ENCODE measurements around the gene MAP4. TPM values are rescaled to one million over a fixed set of nuclear protein-coding genes. Genes with fewer than 3 reads are reported as not detected.

Gene MAP4
- total RNA-seq, 1 experiment from 2014 or later, result 140 TPM

DNA sequence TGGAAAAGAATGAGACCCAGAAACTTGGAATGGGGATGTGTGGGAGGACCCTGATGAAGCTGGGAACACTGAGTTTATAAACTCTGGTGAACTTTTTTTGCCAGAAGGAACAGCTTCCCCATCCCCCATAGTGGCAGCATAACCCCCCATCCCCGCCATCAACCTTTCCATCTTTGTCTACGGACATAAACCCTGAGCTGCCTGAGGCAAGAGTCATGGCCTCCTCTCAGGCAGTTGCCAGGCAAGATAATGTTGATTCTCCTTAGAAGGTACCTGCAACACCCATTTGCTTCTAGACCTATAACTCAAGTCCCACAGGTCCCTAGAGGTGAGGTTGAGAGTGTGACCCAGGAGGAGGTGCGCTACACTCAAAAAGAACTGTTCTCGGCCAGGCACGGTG, 11.5 kb downstream of the MAP4 start:
- H3K14ac ChIP-seq (ENCODE audit: insufficient read depth, low read length), result no peak overlapping the region
- Mint-ChIP-seq H3K27me3 (ENCODE audit: low read depth) (no peaks in the 10 kb centered on the region), H3K36me3 (ENCODE audit: insufficient read depth in 1 of 3, low read depth in 3 of 3) (peaks cover 5 to 16% (median 11%) of the 10 kb centered on the region in 3 experiments; a peak in 4 of 7 replicates), H3K4me3 (no peak overlapping the region), H3K9me3 (no peaks in the 10 kb centered on the region), H3K27ac (peak overlapping the region in 2 of 3 experiments; percentile 11 to 22; a peak in 1 of 7 replicates), H3K4me1 (peaks cover 5 to 14% of the 10 kb centered on the region in 2 experiments; a peak in 3 of 4 replicates)
- no peak overlapping the region for H4K5ac ChIP-seq (ENCODE audit: insufficient read length, low read depth, low read length)
- H3K56ac ChIP-seq (ENCODE audit: insufficient read length, low read depth, low read length), result no peak overlapping the region
- H3K9ac ChIP-seq (ENCODE audit: extremely low read depth, insufficient read length, low read length), result no peak overlapping the region
- WGBS (ENCODE audit: extremely low coverage, insufficient read length, low lambda C conversion rate), result no CpG with 5 or more reads among the region's 5 CpGs
- no peaks in the 10 kb centered on the region for H3K4me1 ChIP-seq (ENCODE audit: insufficient read depth, low read length)
- H4K20me1 ChIP-seq (ENCODE audit: control insufficient read depth, insufficient read depth, insufficient read length), result no peaks in the 10 kb centered on the region
- H3K4ac ChIP-seq (ENCODE audit: low read depth, low read length), result no peak overlapping the region
- H3T11ph ChIP-seq (ENCODE audit: low read length), result no peak overlapping the region
- H2BK120ac ChIP-seq (ENCODE audit: low read depth, low read length, poor library complexity, severe bottlenecking), result no peak overlapping the region
- no peak overlapping the region for H3K23ac ChIP-seq (ENCODE audit: insufficient read length, low read depth, low read length)
- H3K27ac ChIP-seq (ENCODE audit: insufficient read length, low read depth, low read length), result no peak overlapping the region
- H3K27me3 ChIP-seq (ENCODE audit: insufficient read depth, low read length), result no peaks in the 10 kb centered on the region
- H3K79me1 ChIP-seq (ENCODE audit: insufficient read depth, low read depth, low read length, poor library complexity, severe bottlenecking), result no peaks in the 10 kb centered on the region
- H3K9me3 ChIP-seq (ENCODE audit: control insufficient read depth, low read depth, low read length), result no peaks in the 10 kb centered on the region
- H2AFZ ChIP-seq (ENCODE audit: low read length), result no peak overlapping the region
- DNase-seq, result no peak
- TF ChIP-seq, protein P1, sequence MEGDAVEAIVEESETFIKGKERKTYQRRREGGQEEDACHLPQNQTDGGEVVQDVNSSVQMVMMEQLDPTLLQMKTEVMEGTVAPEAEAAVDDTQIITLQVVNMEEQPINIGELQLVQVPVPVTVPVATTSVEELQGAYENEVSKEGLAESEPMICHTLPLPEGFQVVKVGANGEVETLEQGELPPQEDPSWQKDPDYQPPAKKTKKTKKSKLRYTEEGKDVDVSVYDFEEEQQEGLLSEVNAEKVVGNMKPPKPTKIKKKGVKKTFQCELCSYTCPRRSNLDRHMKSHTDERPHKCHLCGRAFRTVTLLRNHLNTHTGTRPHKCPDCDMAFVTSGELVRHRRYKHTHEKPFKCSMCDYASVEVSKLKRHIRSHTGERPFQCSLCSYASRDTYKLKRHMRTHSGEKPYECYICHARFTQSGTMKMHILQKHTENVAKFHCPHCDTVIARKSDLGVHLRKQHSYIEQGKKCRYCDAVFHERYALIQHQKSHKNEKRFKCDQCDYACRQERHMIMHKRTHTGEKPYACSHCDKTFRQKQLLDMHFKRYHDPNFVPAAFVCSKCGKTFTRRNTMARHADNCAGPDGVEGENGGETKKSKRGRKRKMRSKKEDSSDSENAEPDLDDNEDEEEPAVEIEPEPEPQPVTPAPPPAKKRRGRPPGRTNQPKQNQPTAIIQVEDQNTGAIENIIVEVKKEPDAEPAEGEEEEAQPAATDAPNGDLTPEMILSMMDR (conservative IDR thresholded peaks at IDR 0.05), result no peak
- H3K4me2 ChIP-seq (ENCODE audit: insufficient read depth, insufficient read length, low read length), result no peak overlapping the region
- H2AK5ac ChIP-seq (ENCODE audit: insufficient read length, low read length), result no peak overlapping the region
- H2BK12ac ChIP-seq (ENCODE audit: insufficient read length, low read depth, low read length), result no peak overlapping the region
- no peak overlapping the region for H2BK5ac ChIP-seq (ENCODE audit: insufficient read length, low read length)
- H2BK15ac ChIP-seq (ENCODE audit: low read depth, low read length), result no peak overlapping the region
- H4K8ac ChIP-seq (replicated peaks; ENCODE audit: insufficient read length, low read depth, low read length), result no peak overlapping the region
- H2BK20ac ChIP-seq (ENCODE audit: low read depth, low read length, poor library complexity, severe bottlenecking), result no peak overlapping the region
- no peaks in the 10 kb centered on the region for H3K23me2 ChIP-seq (ENCODE audit: insufficient read length, low read depth, low read length, poor library complexity, severe bottlenecking)
- H3K18ac ChIP-seq (ENCODE audit: insufficient read length, low read depth, low read length), result no peak overlapping the region
- H4K91ac ChIP-seq (ENCODE audit: insufficient read length, low read depth, low read length), result no peak overlapping the region
- H3K79me2 ChIP-seq (ENCODE audit: insufficient read depth, low read length), result no peaks in the 10 kb centered on the region

Data from H9 (cell line).